GM19452 (cell line): ENCODE measurements around the gene OSBPL2.
A peak's percentile ranks its signal among the peaks of the same experiment; 100 is the strongest.

ENCODE experiments used
- ATAC-seq: cut with Tn5 transposase; IDR thresholded peaks from one replicate; pipeline ENCODE4 v1.9.1; 2021; ENCODE audit not compliant: unreplicated experiment

The OSBPL2 gene

DNA sequence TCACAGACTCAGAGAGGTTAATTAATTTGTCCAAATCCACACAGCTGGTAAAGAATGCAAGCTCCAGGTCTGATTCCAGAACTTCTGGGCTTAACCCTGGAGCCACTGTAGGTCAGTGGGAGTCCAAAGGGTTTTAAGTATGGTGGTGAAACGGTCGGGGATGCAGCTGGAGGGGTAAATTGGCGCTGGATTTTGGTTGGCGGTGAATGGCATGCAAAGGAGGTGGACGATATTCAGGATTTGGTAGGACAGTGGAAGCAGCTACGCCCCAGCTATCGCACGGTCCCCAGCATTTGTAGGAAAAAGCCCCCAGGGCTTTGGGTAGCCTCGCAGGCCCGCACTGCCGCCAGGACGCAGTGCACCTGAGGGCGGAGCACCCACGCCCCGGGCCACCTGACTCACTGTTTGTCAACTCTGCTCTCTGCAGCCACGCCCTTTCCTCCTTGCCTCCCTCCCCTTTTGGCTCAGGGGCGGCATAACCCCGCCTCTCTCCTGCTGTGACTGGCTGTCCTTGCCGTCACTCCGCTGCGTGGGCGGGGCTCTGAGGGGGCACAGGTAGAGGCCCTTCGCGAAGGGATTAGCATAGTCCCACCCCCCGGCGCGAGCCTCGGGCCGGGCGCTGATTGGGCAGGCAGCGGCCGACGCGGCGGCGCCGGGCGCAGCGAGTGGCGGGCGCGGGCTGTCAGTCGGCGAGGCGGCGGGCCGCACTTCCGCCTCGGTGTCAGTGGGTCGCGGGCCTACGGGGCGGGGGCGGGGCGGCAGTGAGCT lies at the start of gene OSBPL2:
Gene OSBPL2, plus strand, starts transcription at position 721 of the 768 bp plus-strand sequence. CDS start 17,664 bp downstream, outside the sequence.
- peak; percentile 97 for ATAC-seq

DNA sequence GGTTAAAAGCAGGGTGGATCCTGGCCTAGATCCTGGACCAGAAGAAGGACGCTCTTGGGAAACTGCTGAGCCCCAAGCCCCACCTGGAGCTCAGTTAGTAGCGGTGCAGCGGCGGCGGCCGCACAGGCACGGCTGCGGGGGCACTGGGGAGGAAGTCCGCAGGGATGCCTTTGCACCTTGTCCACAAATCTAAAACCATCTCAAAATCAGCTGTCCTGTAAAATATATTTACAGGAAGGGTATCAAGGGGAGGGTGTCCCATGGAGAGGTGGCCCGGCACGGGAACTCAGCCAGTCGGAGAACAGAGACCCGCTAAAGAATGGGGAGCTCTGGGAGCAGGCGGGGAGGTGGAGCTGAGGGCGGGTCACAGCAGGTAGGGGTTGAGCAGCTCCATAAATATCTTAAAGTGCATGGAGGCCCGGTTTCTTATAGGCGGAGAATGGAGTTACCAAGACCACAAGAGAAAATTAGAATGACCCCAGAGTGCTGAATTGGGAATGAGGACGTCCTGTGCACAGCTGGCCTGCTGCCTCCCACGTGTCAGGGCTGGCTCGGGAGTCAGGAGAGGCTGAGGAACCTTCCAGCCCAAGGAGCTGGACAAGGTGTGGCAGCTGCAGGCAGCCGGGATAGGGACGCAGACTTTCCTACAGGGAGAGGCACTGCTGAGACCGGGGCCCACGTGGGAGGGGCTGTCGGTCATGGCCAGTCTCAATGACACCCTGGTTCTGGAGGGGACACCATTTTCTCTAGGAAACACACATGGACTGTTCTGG lies 47.5 kb upstream of the OSBPL2 start:
- no peak for ATAC-seq

DNA sequence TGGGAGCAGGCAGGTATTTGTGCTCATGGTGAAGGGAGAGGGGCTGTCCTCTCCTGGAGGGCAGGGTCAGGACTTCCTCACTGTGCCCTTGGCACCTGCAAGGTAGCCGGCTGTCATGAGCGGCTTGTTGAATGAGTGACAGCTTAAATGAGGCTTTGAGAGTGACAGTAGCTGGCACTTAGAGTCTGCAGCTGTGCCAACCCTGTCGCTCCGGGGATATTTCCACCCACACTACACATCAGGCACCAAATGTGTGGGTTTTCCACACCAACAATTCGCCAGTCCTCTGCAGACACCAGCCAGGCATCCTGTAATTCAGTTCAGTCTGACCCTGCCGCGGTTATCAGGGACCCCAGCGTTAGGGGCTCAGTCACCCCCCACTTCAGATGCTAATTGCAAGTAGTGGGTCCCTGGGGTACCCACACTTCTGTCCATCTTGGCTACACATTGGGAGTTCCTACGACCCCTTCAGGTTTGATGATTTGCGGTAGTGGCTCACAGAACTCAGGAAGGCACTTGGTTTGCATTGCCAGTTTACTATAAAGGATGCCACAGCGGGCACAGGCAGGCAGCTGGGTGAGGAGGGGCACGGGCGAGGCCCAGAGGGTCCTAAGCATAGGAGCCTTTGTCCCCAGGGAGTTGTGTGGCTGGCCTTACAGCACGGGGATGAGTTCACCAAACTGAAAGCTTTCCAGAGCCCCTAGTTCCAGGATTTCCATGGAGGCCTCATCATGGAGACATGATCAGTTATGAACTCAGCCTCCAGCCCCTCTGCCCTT lies 46.4 kb upstream of the OSBPL2 start:
- ATAC-seq: no peak

- ATAC-seq: no peak
Measured at GRCh38 chr20:62192635-62193034, 45.7 kb upstream of the OSBPL2 start.

- ATAC-seq: no peak
Measured at GRCh38 chr20:62193079-62194025, 45.0 kb upstream of the OSBPL2 start.

DNA sequence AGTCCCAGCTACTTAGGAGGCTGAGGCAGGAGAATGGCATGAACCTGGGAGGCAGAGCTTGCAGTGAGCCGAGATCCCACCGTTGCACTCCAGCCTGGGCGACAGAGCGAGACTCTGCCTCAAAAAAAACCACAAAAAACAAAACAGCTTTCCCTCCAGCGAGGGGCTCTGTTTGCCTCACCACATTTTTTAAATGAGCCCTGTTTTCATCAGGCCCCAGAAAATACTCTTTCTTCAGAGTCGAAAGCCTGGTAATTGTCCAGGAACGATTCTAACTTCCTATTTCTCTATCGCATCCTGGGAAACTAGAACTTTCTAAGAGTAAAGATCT lies 43.3 kb upstream of the OSBPL2 start:
- ATAC-seq: no peak

- ATAC-seq: no peak
Measured at GRCh38 chr20:62195736-62196135, 42.6 kb upstream of the OSBPL2 start.

- ATAC-seq: no peak
Measured at GRCh38 chr20:62196286-62196685, 42.0 kb upstream of the OSBPL2 start.

DNA sequence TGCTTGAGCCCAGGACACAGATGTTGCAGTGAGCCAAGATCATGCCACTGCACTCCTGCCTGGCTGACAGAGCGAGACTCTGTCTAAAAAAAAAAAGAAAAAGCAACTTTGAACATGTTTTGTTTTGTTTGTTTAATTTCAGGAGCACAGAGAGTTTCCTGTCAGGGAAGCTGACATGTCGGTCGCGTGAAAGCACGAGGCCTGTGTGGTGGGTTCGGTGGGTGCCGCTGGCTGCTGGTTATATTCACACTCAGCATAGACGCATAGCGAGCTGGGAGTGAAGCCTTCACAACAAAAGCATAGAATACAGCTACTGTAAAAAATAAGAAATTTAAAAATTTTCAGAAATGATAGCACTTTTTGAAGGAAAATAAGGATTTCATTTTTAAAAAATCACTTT lies 41.0 kb upstream of the OSBPL2 start:
- ATAC-seq: no peak

GRCh38 chr20:62197801-62198200 lies 40.5 kb upstream of the OSBPL2 start:
- no peak for ATAC-seq

DNA sequence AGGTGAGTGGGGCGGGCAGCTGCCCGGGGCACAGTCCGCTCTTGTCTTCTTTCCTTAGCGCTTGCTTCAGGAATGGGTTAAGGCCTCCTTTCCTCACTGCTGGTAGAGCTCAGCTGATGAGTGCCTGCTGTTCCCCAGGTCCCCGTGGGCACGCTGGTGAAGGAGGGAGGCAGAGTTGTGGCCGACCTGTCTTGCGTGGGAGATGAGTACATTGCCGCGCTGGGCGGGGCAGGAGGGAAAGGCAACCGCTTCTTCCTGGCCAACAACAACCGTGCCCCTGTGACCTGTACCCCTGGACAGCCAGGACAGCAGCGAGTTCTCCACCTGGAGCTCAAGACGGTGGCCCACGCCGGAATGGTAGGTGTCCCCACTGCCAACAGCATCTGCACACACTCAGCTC lies 39.8 kb upstream of the OSBPL2 start:
- ATAC-seq: no peak

GRCh38 chr20:62198931-62199330 lies 39.4 kb upstream of the OSBPL2 start:
- no peak for ATAC-seq

DNA sequence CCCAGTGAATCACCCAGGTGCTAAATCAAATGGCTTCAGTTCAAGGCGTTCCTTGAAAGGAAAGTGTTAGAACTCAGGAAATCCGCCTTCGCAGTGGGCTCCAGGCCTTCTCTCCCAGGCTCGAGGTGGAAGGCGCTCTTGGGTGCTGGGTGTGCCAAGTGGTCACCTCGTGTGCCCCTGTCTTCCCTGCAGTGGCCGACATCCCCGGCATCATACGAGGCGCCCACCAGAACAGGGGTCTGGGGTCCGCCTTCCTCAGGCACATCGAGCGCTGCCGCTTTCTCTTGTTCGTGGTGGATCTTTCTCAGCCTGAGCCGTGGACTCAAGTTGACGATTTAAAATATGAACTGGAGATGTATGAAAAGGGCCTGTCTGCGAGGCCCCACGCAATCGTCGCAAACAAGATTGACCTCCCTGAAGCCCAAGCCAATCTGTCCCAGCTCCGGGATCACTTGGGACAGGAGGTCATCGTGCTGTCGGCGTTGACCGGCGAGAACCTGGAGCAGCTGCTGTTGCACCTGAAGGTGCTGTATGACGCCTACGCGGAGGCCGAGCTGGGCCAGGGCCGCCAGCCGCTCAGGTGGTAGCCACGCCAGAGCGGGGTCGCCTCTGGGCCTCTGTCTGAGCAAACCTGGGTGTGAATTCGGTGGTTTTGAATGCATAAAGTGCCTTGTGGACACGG lies 37.7 kb upstream of the OSBPL2 start:
- ATAC-seq: no peak

GRCh38 chr20:62201173-62202082 lies 36.9 kb upstream of the OSBPL2 start:
- ATAC-seq: peak; percentile 69

DNA sequence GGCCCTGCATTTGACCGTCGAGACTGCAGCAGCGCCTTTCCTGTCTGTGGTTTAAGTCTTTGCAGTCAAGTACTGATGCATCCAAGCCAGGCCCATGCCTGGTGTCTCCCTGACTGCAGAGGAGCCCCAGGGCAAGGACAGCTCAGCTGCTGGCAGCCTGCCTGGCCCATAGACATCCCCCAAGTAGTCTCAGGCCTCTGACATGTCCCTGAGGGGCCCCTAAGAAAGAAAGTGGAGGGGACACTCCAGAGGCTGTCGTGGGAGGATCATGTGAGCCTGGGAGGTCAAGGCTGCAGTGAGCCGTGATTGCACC lies 36.3 kb upstream of the OSBPL2 start:
- peak; percentile 28 for ATAC-seq

DNA sequence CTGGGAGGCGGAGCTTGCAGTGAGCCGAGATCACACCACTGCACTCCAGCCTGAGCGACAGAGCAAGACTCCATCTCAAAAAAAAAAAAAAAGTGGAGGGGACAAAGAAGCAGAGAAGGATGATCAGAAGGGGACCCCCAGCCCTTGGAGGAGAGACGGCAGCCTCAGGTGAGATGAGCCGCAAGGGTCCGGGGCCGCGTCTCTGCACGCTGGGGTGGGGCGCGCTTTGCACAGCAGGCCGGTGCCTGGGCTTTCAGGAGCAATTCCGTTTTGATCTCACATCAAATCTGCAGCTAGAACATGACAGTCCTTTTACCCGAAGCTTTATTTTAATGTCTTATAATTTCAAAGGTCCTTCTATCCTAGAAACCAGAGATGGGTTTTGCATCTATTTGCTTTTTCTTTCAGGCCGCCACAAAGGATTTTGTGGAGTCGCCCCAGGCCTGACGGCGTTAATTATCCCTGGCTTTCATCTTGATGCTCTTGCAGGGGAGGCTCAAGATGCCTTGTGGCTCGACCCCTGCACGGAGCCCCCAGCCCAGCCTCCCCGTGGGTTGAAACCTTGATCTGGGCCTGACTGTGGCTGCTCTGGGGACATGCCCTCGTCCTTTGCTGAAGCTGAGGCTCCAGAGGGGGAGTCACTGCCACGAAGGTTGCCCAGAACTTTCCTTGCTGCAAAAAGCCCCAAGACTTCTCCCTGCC lies 35.5 kb upstream of the OSBPL2 start:
- no peak for ATAC-seq

DNA sequence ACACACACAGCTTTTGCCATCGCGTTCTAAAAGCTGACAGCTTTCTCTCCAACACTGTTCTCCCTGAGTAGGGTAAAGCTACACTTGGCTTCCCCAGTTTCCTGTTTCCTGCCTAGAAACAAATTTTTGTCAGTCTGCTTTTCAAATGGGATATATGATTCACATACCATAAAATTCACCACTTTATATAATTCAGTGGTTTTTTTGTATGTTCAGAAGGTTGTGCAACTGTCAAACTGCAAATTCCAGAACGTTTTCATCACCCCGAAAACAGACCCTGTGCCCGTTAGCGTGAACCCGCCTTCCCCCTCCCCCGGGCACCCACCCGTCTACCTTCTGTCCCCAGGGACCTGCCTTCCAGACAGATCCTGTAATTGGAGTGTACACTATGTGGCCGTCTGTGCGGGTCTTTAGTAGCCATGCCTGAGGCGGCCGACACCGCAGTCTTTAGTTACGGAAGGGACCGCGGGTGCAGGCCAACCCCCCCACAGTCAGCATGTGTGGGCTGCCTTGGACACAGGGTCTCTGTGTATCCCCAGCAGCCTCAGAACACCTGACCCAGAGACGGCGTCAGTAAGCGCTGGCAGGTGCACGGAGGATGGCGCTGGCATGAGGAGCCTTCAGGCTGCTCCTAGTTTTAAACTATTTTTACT lies 34.8 kb upstream of the OSBPL2 start:
- ATAC-seq: no peak
